Right lobe of liver (tissue), 4 donors: ENCODE results near the gene ARHGEF40.

Source experiments
- CTCF ChIP-seq, 4 donors: fragments of 200-600 bp in 3 of 4; fragments of 450-650 bp in 1 of 4; IDR thresholded peaks; one replicate each; pipeline versions ENCODE4 v1.5.1 to v1.8.0; 2016 to 2022; ENCODE audit warnings: antibody characterized with exemption in 4 of 4, mild to moderate bottlenecking in 2 of 4
- POLR2A ChIP-seq: fragments of 450-650 bp; IDR thresholded peaks from one replicate; pipeline ENCODE4 v1.6.1; 2017; ENCODE audit warnings: antibody characterized with exemption, mild to moderate bottlenecking
- donor health status: DM: no; HTN: no; CAD: no.
- donor health status: DM: no; HTN: no; CAD: no.
- donor health status: DM: no; HTN: yes; CAD: no.

GRCh38 chr14:21093018-21093417 is 22.9 kb downstream of the ARHGEF40 start:
- TF ChIP-seq CTCF (IDR thresholded peaks at IDR 0.05) (no peak), POLR2A (no peak)
